Inflammatory macrophage treated with lipopolysaccharide for 4 hours (primary cell): ENCODE measurements around the gene FBXW12.

Experiments used
- DNase-seq: peaks from one replicate; pipeline ENCODE4 v3.0.0-alpha.2; 2020

The FBXW12 gene

GRCh38 chr3:48409291-48410201 is 37.5 kb downstream of the FBXW12 start:
- DNase-seq, result no peak

GRCh38 chr3:48410205-48411040 is 38.4 kb downstream of the FBXW12 start:
- no peak for DNase-seq

- no peak for DNase-seq
Observed at GRCh38 chr3:48411041-48411588, 39.1 kb downstream of the FBXW12 start.

GRCh38 chr3:48411606-48412374 is 39.8 kb downstream of the FBXW12 start:
- no peak for DNase-seq

GRCh38 chr3:48412375-48413001 is 40.5 kb downstream of the FBXW12 start:
- no peak for DNase-seq

GRCh38 chr3:48413086-48413485 is 41.1 kb downstream of the FBXW12 start:
- no peak for DNase-seq

- no peak for DNase-seq
Observed at GRCh38 chr3:48413611-48414010, 41.6 kb downstream of the FBXW12 start.

- no peak for DNase-seq
Observed at GRCh38 chr3:48414376-48415250, 42.6 kb downstream of the FBXW12 start.

GRCh38 chr3:48415251-48415953 is 43.4 kb downstream of the FBXW12 start:
- no peak for DNase-seq

GRCh38 chr3:48416091-48416505 is 44.1 kb downstream of the FBXW12 start:
- no peak for DNase-seq

- no peak for DNase-seq
Observed at GRCh38 chr3:48416546-48416945, 44.5 kb downstream of the FBXW12 start.

GRCh38 chr3:48417529-48418108 is 45.6 kb downstream of the FBXW12 start:
- DNase-seq, result no peak

- no peak for DNase-seq
Observed at GRCh38 chr3:48418140-48418539, 46.1 kb downstream of the FBXW12 start.

GRCh38 chr3:48418651-48419050 is 46.6 kb downstream of the FBXW12 start:
- no peak for DNase-seq

- DNase-seq, result no peak
Observed at GRCh38 chr3:48419149-48419548, 47.1 kb downstream of the FBXW12 start.

GRCh38 chr3:48419597-48419996 is 47.6 kb downstream of the FBXW12 start:
- no peak for DNase-seq

- no peak for DNase-seq
Observed at GRCh38 chr3:48420561-48420960, 48.5 kb downstream of the FBXW12 start.

GRCh38 chr3:48422272-48422671 is 50.3 kb downstream of the FBXW12 start:
- DNase-seq, result no peak

- DNase-seq, result no peak
Observed at GRCh38 chr3:48422681-48423080, 50.7 kb downstream of the FBXW12 start.

GRCh38 chr3:48423241-48423882 is 51.3 kb downstream of the FBXW12 start:
- no peak for DNase-seq
